IPS-18c (cell line): ENCODE data around the gene PRR5.

Experiments
- H3K4me3 ChIP-seq: 2 replicates; pipeline ENCODE4 v1.7.0; 2013; ENCODE audit warnings: low read depth, mild to moderate bottlenecking, low read length, moderate library complexity; ENCODE audit not compliant: insufficient read depth
- H3K9me3 ChIP-seq: one replicate; pipeline ENCODE4 v1.6.1; 2013; ENCODE audit warnings: mild to moderate bottlenecking, low read length, moderate library complexity; ENCODE audit not compliant: control insufficient read depth, insufficient read depth

The PRR5 gene

GRCh38 chr22:44780876-44781449, 79.0 kb downstream of the PRR5 start:
- no peak overlapping the region for H3K4me3 ChIP-seq
- H3K9me3 ChIP-seq = no peaks in the 10 kb centered on the region

DNA sequence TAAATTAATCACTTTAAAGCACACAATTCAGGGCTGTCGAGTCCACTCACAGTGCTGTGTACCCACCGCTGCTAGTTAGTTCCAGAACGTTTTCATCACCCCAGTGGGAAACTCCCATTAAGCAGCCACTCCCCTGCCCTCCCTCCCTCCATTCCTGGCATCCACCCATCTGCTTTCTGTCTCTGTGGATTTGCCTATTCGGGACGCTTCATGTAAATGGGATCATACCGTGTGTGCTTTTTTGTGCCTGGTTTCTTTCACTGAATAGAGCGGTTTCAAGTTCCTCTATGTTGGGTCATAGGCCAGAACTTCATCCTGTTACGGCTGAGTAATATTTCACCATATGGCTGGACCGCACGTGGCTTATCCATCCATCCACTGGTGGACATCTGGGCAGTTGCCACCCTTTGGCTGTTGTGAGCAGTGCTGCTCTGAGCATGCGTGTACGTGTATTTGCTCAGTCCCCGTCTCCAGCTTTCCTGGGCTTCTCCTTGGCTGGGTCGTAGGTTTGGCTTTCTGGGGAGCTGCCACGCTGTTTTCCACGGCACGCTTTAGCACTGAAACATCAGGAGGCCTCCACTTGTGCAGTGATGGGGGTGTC, 80.5 kb downstream of the PRR5 start:
- Histone ChIP-seq H3K4me3 (no peak overlapping the region), H3K9me3 (no peaks in the 10 kb centered on the region)

DNA sequence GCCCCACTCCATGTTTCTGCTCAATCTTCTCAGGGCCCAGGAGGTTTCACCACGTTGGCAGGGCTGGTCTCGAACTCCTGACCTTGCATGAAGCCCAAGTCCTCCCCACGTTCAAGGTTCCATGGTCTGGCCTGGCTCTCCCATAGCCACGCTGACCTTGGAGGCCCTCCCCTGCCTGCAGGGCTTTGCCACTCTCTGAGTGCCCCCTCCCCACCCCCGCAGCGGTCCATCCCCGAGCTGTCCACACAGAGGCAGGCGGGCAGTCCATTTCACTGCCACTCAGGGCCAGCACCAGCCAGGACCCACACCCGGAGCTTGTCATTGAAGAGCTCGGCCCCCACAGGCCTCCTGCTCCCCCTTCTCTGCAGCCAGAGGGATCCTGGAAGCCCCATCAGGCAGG, 81.1 kb downstream of the PRR5 start:
- no peaks in the 10 kb centered on the region for H3K9me3 ChIP-seq
- H3K4me3 ChIP-seq = no peak overlapping the region

DNA sequence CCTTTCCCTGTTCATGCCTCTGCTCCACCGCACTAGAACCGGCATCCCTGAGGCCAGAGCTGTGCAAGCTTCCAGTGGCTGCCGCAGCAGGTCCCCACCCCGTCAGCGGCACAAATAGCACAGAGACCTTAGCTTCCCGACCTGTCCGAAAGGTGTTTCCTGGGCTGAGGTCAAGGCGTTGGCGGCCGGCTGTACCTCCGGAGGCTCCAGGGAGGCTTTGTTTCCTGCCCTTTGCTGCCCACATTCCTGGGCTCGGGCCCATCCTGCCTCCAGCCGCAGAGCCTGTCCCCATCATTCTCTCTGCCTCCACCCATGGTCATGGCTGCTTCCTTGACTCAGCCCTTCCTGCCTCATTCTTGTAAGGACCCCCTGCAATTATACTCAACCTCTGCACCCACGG, 81.6 kb downstream of the PRR5 start:
- no peak overlapping the region for H3K4me3 ChIP-seq
- H3K9me3 ChIP-seq = no peaks in the 10 kb centered on the region

GRCh38 chr22:44786136-44786535, 84.1 kb downstream of the PRR5 start:
- Histone ChIP-seq H3K4me3 (no peak overlapping the region), H3K9me3 (no peaks in the 10 kb centered on the region)

- H3K4me3 ChIP-seq = no peak overlapping the region
- no peaks in the 10 kb centered on the region for H3K9me3 ChIP-seq
Observed at GRCh38 chr22:44786610-44787009, 84.6 kb downstream of the PRR5 start.
